GM10266 (cell line): ENCODE results near the gene HAUS7.

Experiments used
- DNase-seq: peaks from one replicate; pipeline ENCODE4 v3.0.0; 2012; ENCODE audit errors: extremely low spot score
- TF ChIP-seq, protein P1 (sequence below): IDR thresholded peaks from 2 replicates; pipeline ENCODE4 v1.5.1; 2012; ENCODE audit warnings: mild to moderate bottlenecking, low read depth; ENCODE audit not compliant: control insufficient read depth, insufficient read depth; ENCODE audit errors: missing control alignments

Gene HAUS7

DNA sequence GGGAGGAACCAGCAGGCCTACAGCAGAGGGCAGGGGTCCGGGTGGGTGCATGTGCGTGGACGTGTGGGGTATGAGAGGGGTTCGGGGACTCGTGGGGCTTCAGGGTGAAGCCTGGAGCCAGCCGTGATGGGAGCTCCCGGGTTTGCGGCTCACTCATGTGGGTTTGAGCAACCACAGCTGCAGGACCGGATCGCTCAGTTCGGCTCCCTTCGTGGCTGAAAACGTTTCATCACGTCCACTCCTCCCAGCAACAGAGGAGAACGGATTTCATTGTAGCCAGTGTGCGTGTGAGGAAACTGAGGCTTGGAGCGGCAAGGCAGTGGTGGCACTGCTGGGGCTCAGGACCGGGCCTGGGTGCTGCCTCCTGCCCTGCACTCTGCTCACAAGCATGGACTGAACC lies 35.0 kb upstream of the HAUS7 start:
- TF ChIP-seq, protein P1, sequence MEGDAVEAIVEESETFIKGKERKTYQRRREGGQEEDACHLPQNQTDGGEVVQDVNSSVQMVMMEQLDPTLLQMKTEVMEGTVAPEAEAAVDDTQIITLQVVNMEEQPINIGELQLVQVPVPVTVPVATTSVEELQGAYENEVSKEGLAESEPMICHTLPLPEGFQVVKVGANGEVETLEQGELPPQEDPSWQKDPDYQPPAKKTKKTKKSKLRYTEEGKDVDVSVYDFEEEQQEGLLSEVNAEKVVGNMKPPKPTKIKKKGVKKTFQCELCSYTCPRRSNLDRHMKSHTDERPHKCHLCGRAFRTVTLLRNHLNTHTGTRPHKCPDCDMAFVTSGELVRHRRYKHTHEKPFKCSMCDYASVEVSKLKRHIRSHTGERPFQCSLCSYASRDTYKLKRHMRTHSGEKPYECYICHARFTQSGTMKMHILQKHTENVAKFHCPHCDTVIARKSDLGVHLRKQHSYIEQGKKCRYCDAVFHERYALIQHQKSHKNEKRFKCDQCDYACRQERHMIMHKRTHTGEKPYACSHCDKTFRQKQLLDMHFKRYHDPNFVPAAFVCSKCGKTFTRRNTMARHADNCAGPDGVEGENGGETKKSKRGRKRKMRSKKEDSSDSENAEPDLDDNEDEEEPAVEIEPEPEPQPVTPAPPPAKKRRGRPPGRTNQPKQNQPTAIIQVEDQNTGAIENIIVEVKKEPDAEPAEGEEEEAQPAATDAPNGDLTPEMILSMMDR: no peak
- DNase-seq: no peak

DNA sequence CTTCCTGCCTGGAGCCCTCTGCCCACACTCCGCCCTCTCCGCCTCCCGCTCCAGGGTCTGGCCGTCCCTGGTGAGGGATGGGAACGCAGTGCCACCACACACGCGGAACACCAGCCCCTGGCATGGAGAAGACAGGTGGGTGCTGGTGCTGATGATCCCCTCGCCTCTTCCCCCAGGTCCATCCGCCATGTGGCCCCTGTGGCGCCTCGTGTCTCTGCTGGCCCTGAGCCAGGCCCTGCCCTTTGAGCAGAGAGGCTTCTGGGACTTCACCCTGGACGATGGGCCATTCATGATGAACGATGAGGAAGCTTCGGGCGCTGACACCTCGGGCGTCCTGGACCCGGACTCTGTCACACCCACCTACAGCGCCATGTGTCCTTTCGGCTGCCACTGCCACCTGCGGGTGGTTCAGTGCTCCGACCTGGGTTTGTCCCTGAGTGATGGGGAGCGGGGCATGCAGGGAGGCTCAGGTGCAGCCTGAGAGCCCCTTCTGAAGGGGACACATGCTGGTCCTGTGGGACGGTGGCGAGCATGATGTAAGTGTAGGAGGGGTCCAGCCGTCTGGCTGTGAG lies 34.2 kb upstream of the HAUS7 start:
- DNase-seq: no peak
- TF ChIP-seq, protein P1: no peak

DNA sequence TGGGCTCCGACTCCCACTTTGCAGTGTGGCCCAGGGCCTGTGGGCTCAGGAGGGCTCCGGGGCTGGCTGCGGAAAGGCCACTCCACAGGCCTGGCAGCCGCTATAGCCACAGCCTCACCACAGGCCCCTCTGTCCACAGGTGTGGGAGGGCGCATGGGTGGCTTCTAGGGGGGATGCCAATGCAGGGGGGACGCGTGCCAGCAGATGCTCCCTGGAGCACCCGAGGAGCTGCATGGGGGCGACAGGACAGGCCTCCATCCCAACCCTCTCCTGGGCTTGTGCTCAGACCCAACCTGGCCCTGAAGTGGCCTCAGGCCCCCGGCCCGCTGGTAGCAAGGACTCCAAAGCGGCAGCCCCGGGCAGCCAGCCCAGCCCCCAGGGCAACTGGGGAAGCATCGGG lies 32.4 kb upstream of the HAUS7 start:
- DNase-seq: no peak
- TF ChIP-seq, protein P1: no peak

DNA sequence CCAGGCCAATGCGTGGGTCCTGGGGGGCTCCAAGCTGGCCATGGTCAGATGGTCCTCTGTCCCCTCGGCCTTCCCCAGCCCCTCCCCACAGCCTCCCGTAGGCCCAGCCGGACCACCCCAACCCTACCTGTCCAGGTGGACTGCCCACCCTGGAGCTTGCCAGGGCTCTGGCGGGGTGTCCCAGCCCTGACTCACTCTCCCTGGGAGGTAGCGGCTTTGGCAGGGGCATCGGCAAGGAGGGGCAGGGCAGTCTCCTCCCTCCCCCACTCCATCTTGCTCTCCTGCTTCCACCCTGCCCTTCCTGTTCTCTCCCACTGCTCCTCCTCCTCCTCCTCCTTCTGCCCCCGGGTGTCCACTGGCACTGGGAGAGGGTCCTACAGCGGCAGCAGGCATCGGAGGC lies 31.8 kb upstream of the HAUS7 start:
- TF ChIP-seq, protein P1: no peak
- DNase-seq: no peak

DNA sequence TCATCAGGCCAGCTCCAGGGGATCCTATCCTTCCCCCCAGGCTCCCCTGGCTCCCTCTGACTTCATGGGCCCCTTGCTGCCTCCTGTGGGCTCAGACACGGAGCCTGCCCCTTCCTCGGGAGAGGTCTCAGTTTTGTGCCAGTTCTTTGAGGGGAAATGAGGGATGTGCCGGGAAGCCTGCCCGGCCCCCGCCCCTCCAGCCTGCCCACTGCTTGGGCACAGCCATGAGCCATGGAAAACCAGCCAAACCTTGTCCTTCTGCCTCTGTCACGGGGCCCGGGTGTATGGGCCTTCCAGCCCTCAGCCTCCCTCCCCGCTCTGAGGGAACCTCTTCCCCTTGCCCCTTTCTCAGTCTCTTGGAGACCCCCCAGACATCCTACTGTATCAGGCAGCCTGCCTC lies 31.2 kb upstream of the HAUS7 start:
- DNase-seq: no peak
- TF ChIP-seq, protein P1: no peak

DNA sequence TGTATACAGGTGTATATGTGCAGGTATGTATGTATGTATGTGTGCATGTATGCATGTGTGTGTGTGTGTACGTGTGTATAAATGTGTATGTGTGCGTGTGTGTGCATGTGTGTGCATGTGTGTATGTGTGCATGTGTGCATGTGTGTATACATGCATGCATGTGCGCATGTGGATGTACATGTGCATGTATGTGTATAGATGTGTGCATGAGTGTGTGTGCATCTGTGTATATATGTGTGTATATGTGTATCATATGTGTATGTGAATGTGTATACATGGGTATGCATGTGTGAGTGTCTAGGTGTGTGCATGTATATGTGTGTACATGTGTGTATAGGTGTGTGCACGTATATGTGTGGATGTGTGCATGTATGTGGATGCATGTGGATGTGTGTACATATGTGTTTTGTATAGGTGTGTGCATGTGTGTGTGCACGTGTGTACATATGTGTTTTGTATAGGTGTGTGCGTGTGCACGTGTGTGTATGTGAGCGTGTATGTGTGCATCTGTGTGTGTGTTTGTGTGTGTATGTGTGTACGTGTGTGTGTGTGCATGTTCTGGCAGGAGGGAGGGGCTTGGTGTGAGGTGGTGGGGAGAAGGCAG lies 30.4 kb upstream of the HAUS7 start:
- DNase-seq: no peak
- TF ChIP-seq, protein P1: no peak

DNA sequence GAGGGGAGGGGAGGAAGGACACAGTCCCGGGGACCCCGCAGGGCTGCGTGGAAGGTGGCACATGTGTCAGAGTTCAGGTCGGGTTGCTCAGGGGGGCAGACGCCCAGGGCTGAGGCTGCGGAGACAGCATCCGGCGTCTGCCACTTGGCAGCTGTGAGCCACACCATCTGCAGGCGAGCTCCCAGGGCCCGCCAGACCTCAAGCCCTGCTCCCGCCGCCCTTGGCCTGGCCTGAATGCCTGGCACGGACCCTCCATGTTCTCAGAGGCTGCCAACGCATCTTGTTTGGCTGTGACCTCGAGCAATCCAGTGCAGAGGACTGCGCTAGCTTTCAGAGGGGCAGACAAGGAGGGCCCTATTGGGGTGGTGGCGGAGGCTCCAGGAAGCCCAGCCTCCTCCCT lies 29.5 kb upstream of the HAUS7 start:
- TF ChIP-seq, protein P1: no peak
- DNase-seq: no peak
